Lower lobe of right lung (tissue), 2 donors: Measurements from ENCODE around the gene AS3MT. TPM values are rescaled to one million over a fixed set of nuclear protein-coding genes. Genes with fewer than 3 reads are reported as not detected.
"Not testable (repeated sequence)": the region's sequence is repeated elsewhere in the genome, so short reads cannot be mapped to it uniquely, and the experiment has no call there.

Source experiments
- ATAC-seq, 2 donors: fragments of 200-7000 bp; cut with Tn5 transposase; one replicate each; pipeline ENCODE4 v1.9.1; 2020 to 2022; ENCODE audit warnings: mild to moderate bottlenecking in 2 of 2, moderate library complexity in 2 of 2
- DNase-seq: peaks from one replicate; pipeline ENCODE4 v3.0.0-alpha.2; 2020
- H3K27ac ChIP-seq: fragments of 200-600 bp; one replicate; pipeline ENCODE4 v1.8.0; 2022
- H3K27me3 ChIP-seq: fragments of 200-600 bp; one replicate; pipeline ENCODE4 v1.8.0; 2022; ENCODE audit warnings: low read depth
- H3K36me3 ChIP-seq: fragments of 200-600 bp; one replicate; pipeline ENCODE4 v1.8.0; 2022; ENCODE audit warnings: mild to moderate bottlenecking
- H3K4me1 ChIP-seq: fragments of 200-600 bp; one replicate; pipeline ENCODE4 v1.8.0; 2022
- H3K4me3 ChIP-seq: fragments of 200-600 bp; one replicate; pipeline ENCODE4 v1.8.0; 2022; ENCODE audit warnings: mild to moderate bottlenecking
- H3K9me3 ChIP-seq: fragments of 200-600 bp; one replicate; pipeline ENCODE4 v1.8.0; 2022
- intact Hi-C: fragments of 100-400 bp; cut with DNase I; formaldehyde crosslinking; loops from one replicate; pipeline ENCODE4 v1.11.0; 2022
- total RNA-seq: library from RNA; stranded (reverse); fragmentation: NEBNext Ultra II Directional; extraction: Animal tissue kit (Norgen Biotek cat#: 25700); gene quantifications from one replicate; pipeline ENCODE4 v1.2.1, GENCODE V29; 2021
- TF ChIP-seq, protein P1 (sequence below): fragments of 200-600 bp; IDR thresholded peaks from one replicate; pipeline ENCODE4 v1.8.0; 2022; ENCODE audit warnings: antibody characterized with exemption, mild to moderate bottlenecking
- donor health status: DM: no; HTN: yes; CAD: no; lungs with severe emphysema.

AS3MT gene
- total RNA-seq, 1 donor from 2014 or later: 1.9 TPM

DNA sequence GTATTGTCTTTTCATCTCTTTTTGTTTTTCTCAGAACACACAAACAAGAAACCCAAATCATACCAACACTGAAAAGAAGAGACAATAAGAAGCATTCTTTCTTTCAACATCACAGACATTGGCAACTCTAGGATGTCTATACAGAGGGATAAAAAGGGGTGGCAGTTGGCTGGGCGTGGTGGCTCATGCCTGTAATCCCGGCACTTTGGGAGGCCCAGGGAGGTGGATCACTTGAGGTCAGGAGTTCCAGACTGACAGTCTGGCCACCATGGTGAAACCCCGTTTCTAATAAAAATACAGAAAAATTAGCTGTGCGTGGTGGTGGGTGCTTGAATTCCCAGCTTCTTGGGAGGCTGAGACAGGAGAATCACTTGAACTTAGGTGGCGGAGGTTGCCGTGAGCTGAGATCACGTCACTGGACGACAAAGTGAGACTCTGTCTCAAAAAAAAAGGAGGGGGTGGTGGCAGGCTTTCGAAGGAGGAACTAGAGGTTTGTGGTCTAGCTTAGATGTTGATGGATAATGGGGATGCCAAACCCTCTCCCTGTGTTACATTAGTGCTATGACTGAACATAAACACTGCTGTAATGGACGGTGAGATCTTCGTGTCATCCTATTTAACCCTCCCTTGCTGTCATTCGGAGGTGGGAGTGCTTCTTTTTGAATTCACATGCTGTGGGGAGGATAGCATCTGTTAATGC, 58.2 kb downstream of the AS3MT start:
- no peaks in the 10 kb centered on the region for H3K27me3 ChIP-seq
- H3K36me3 ChIP-seq: peaks cover 10% of the 10 kb centered on the region
- intact Hi-C loops: no loop called here
- peak; percentile 26 to 62 for ATAC-seq
- H3K4me1 ChIP-seq: peaks cover 15% of the 10 kb centered on the region
- no peak overlapping the region for H3K27ac ChIP-seq
- DNase-seq: no peak
- H3K4me3 ChIP-seq: no peak overlapping the region
- TF ChIP-seq, protein P1, sequence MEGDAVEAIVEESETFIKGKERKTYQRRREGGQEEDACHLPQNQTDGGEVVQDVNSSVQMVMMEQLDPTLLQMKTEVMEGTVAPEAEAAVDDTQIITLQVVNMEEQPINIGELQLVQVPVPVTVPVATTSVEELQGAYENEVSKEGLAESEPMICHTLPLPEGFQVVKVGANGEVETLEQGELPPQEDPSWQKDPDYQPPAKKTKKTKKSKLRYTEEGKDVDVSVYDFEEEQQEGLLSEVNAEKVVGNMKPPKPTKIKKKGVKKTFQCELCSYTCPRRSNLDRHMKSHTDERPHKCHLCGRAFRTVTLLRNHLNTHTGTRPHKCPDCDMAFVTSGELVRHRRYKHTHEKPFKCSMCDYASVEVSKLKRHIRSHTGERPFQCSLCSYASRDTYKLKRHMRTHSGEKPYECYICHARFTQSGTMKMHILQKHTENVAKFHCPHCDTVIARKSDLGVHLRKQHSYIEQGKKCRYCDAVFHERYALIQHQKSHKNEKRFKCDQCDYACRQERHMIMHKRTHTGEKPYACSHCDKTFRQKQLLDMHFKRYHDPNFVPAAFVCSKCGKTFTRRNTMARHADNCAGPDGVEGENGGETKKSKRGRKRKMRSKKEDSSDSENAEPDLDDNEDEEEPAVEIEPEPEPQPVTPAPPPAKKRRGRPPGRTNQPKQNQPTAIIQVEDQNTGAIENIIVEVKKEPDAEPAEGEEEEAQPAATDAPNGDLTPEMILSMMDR: no peak
- H3K9me3 ChIP-seq: no peaks in the 10 kb centered on the region

DNA sequence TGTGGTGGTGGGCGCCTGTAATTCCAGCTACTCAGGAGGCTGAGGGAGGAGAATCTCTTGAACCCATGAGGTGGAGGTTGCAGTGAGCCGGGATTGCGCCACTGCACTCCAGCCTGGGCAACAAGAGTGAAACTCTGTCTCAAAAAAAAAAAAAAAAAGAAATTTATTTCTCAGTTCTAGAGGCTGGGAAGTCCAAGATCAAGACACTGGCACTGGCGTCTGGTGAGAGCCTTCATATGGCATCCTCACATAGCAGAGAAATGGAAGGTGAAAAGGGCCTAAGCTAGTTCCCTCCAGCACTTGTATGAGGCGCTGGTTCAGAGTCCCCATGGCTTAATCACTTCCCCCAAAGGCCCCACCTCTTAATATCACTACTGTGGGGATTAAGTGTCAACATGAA, 59.2 kb downstream of the AS3MT start:
- H3K27ac ChIP-seq, H3K9me3 ChIP-seq, H3K4me1 ChIP-seq, H3K27me3 ChIP-seq, ATAC-seq, H3K4me3 ChIP-seq, DNase-seq, intact Hi-C loops: not testable (repeated sequence)
- H3K36me3 ChIP-seq: peaks cover 10% of the 10 kb centered on the region

DNA sequence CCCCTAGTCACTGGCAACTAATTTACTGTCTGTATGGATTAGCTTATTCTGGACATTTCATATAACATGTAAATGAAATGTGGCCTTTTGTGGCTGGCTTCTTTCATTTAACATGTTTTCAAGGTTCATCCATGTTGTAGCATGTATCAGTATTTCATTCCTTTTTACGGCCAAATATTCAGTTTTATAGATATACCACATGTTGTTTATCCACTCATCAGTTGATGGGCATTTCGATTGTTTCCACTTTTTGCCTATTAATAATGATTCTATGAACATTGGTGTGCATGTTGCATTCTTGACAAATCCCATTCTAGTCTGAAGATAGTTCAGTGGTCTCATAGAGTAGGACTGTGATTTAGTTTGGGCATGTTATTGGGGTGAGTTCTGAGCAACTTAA, 61.5 kb downstream of the AS3MT start:
- Histone ChIP-seq H3K27ac (no peak overlapping the region), H3K36me3 (peaks cover 10% of the 10 kb centered on the region), H3K9me3 (no peaks in the 10 kb centered on the region), H3K27me3 (no peaks in the 10 kb centered on the region), H3K4me3 (no peak overlapping the region), H3K4me1 (no peaks in the 10 kb centered on the region)
- ATAC-seq (no peak), DNase-seq (no peak)
- intact Hi-C loops: no loop called here
- TF ChIP-seq, protein P1: no peak

DNA sequence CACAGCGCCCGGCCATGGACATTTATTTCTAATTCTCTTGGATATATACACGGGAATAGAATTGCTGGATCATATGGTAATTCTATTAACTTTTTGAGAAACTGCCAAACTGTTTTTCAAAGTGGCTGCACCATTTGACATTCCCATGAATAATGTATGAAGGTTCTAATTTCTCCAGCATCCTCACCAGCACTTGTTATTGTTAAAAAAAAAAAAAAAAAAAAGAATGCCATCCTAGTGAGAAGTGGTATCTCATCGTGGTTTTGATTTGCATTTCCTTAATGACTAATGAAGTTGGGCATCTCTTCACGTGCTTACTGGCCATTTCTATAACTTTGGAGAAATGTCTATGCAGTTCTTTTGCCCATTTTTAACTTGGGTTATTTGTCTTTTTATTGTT, 62.4 kb downstream of the AS3MT start:
- DNase-seq (no peak), ATAC-seq (no peak)
- TF ChIP-seq, protein P1: no peak
- Histone ChIP-seq H3K36me3 (peaks cover 10% of the 10 kb centered on the region), H3K4me3 (no peak overlapping the region), H3K27ac (no peak overlapping the region), H3K4me1 (no peaks in the 10 kb centered on the region), H3K9me3 (no peaks in the 10 kb centered on the region), H3K27me3 (no peaks in the 10 kb centered on the region)
- intact Hi-C loops: no loop called here

DNA sequence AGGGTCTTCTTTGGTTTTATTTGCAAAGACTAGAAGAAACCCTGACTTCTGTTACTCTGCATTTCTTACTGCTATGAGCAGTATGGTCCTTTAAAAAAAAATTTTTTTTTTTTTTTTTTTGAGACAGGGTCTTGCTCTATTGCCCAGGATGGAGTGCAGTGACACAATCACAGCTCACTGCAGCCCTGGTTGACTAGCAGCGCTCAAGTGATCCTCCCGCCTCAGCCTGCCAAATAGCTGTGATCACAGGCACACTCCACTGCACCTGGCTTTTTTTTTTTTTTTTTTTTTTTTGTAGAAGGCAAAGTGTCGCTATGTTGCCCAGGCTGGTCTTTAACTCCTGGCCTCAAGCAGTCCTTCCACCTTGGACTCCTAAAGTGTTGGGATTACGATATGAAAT, 66.2 kb downstream of the AS3MT start:
- Histone ChIP-seq H3K27me3 (no peaks in the 10 kb centered on the region), H3K4me1 (no peaks in the 10 kb centered on the region), H3K36me3 (no peaks in the 10 kb centered on the region), H3K27ac (no peak overlapping the region), H3K9me3 (no peaks in the 10 kb centered on the region), H3K4me3 (no peak overlapping the region)
- no peak for DNase-seq
- TF ChIP-seq, protein P1: no peak
- no peak for ATAC-seq
- intact Hi-C loops: no loop called here

DNA sequence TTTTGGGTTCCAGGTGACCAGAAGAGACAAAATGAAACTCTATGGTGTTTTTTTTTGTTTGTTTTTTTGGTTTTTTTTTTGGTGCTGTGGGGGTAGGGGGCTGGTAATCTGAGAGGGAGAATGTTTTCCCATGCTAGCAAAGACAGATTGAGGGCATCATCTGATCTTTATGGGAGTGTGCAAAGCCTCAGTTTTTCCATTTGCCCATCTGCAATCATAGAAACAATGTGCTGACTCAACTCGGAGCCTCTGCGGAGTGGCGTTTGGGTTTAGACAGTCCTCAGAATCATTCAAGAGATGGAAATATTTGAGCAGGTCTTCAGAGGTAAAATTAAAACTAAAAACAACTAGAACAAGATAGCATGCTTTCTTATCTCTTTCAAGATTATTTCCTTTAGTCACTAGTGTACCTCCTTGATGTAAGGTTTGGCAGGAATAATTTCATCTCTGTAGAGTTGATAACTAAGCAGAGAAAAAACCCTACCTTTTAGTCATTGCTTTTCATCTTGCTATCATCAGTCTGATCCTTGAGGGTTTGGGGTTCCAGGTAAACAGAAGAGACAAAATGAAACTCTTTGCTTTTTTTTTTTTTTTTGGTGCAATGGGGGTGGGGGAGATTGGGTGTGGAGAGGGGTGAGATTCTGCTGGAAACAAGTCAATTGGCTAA, 66.8 kb downstream of the AS3MT start:
- no peaks in the 10 kb centered on the region for H3K27me3 ChIP-seq
- H3K36me3 ChIP-seq: no peaks in the 10 kb centered on the region
- TF ChIP-seq, protein P1: no peak
- no peak overlapping the region for H3K4me3 ChIP-seq
- DNase-seq: no peak
- intact Hi-C loops: no loop called here
- H3K27ac ChIP-seq: no peak overlapping the region
- H3K4me1 ChIP-seq: no peaks in the 10 kb centered on the region
- no peaks in the 10 kb centered on the region for H3K9me3 ChIP-seq
- ATAC-seq: no peak
